HEK293 (cell line): ENCODE measurements around the gene DENND2A.

Experiments
- CTCF ChIA-PET: fragments of 350-600 bp; formaldehyde crosslinking; extraction: SDS; loops from one replicate; lab custom pipeline; 2021; ENCODE audit warnings: antibody characterized with exemption; lab: Yijun Ruan, JAX
- POLR2A ChIA-PET: fragments of 300-600 bp; formaldehyde crosslinking; extraction: SDS; loops from one replicate; lab custom pipeline; 2020; ENCODE audit warnings: antibody characterized with exemption, inconsistent platforms; lab: Yijun Ruan, JAX
- H3K27ac ChIP-seq: fragments of 200-500 bp; sonication (Bioruptor generic); 2 replicates; pipeline ENCODE4 v1.5.1; 2014; ENCODE audit warnings: low read depth, low read length, control low read depth, inconsistent platforms; ENCODE audit errors: extremely low read depth
- H3K36me3 ChIP-seq, 2 experiments: fragments of 200-500 bp in 1 of 2; sonication (Bioruptor generic) in 1 of 2; 1 replicate in 1 of 2; 2 replicates in 1 of 2; pipeline ENCODE4 v1.5.1; 2014 to 2017; ENCODE audit warnings: inconsistent platforms in 2 of 2, low read length in 2 of 2; ENCODE audit not compliant: control insufficient read depth in 2 of 2, insufficient read depth in 1 of 2
- H3K4me1 ChIP-seq: fragments of 200-500 bp; sonication (Bioruptor generic); 2 replicates; pipeline ENCODE4 v1.5.1; 2014; ENCODE audit warnings: mild to moderate bottlenecking, low read length, inconsistent platforms; ENCODE audit not compliant: control insufficient read depth, insufficient read depth
- H3K4me3 ChIP-seq: 2 replicates; pipeline ENCODE4 v1.5.1; 2011; ENCODE audit warnings: low read depth, mild to moderate bottlenecking, control low read depth, low read length, moderate library complexity
- H3K9me3 ChIP-seq: fragments of 200-500 bp; sonication (Bioruptor generic); 2 replicates; pipeline ENCODE4 v1.5.1; 2014; ENCODE audit warnings: low read depth, low read length, inconsistent platforms; ENCODE audit not compliant: control insufficient read depth, insufficient read depth
- KLF1 ChIP-seq: fragments of 450-650 bp; formaldehyde crosslinking; IDR thresholded peaks from 2 replicates; pipeline ENCODE4 v1.5.1; 2016; ENCODE audit warnings: missing biosample characterization, missing genetic modification characterization
- KLF10 ChIP-seq: fragments of 450-650 bp; IDR thresholded peaks from 2 replicates; pipeline ENCODE4 v1.5.1; 2018; ENCODE audit warnings: missing biosample characterization, mild to moderate bottlenecking, missing genetic modification characterization
- MYNN ChIP-seq: fragments of 450-650 bp; formaldehyde crosslinking; IDR thresholded peaks from 2 replicates; pipeline ENCODE4 v1.5.1; 2016; ENCODE audit warnings: missing biosample characterization, missing genetic modification characterization, borderline replicate concordance
- SALL2 ChIP-seq: fragments of 450-650 bp; formaldehyde crosslinking; IDR thresholded peaks from 2 replicates; pipeline ENCODE4 v1.5.0; 2017; ENCODE audit warnings: missing biosample characterization, mild to moderate bottlenecking, missing genetic modification characterization, borderline replicate concordance
- SCRT1 ChIP-seq: fragments of 450-650 bp; formaldehyde crosslinking; IDR thresholded peaks from 2 replicates; pipeline ENCODE4 v1.5.1; 2016; ENCODE audit warnings: missing biosample characterization, missing genetic modification characterization, borderline replicate concordance
- SP7 ChIP-seq: fragments of 450-650 bp; formaldehyde crosslinking; IDR thresholded peaks from 2 replicates; pipeline ENCODE4 v1.5.1; 2016; ENCODE audit warnings: missing biosample characterization, missing genetic modification characterization
- ZBTB8A ChIP-seq: fragments of 450-650 bp; formaldehyde crosslinking; IDR thresholded peaks from 2 replicates; pipeline ENCODE4 v1.5.1; 2016; ENCODE audit warnings: missing biosample characterization, missing genetic modification characterization
- ZFHX2 ChIP-seq: fragments of 450-650 bp; formaldehyde crosslinking; conservative IDR thresholded peaks from 2 replicates; pipeline ENCODE4 v1.5.1; 2016; ENCODE audit warnings: missing biosample characterization, missing genetic modification characterization
- ZNF133 ChIP-seq: fragments of 450-650 bp; formaldehyde crosslinking; IDR thresholded peaks from 2 replicates; pipeline ENCODE4 v1.5.1; 2016; ENCODE audit warnings: missing biosample characterization, missing genetic modification characterization
- ZNF174 ChIP-seq: fragments of 450-650 bp; formaldehyde crosslinking; IDR thresholded peaks from 2 replicates; pipeline ENCODE4 v1.5.0; 2017; ENCODE audit warnings: missing biosample characterization, mild to moderate bottlenecking, missing genetic modification characterization
- ZNF350 ChIP-seq: fragments of 450-650 bp; formaldehyde crosslinking; IDR thresholded peaks from 2 replicates; pipeline ENCODE4 v1.5.0; 2017; ENCODE audit warnings: missing biosample characterization, mild to moderate bottlenecking, missing genetic modification characterization
- ZNF670 ChIP-seq: fragments of 450-650 bp; formaldehyde crosslinking; IDR thresholded peaks from 2 replicates; pipeline ENCODE4 v1.5.1; 2016; ENCODE audit warnings: missing biosample characterization, missing genetic modification characterization, low read depth
- ZSCAN16 ChIP-seq: fragments of 450-650 bp; formaldehyde crosslinking; IDR thresholded peaks from 2 replicates; pipeline ENCODE4 v1.5.1; 2016; ENCODE audit warnings: missing biosample characterization, missing genetic modification characterization
- ZSCAN30 ChIP-seq: fragments of 450-650 bp; IDR thresholded peaks from 2 replicates; pipeline ENCODE4 v1.5.1; 2018; ENCODE audit warnings: missing biosample characterization, mild to moderate bottlenecking, missing genetic modification characterization, moderate library complexity
- TF ChIP-seq, protein P1 (sequence below): fragments of 450-650 bp; formaldehyde crosslinking; conservative IDR thresholded peaks from 2 replicates; pipeline ENCODE4 v1.5.1; 2016; ENCODE audit warnings: low read depth, missing biosample characterization, missing genetic modification characterization
- TF ChIP-seq, protein P2 (sequence below): fragments of 450-650 bp; formaldehyde crosslinking; IDR thresholded peaks from 2 replicates; pipeline ENCODE4 v1.5.1; 2016; ENCODE audit warnings: missing biosample characterization, missing genetic modification characterization
- TF ChIP-seq, protein P3 (sequence below): fragments of 450-650 bp; formaldehyde crosslinking; IDR thresholded peaks from 2 replicates; pipeline ENCODE4 v1.5.1; 2016; ENCODE audit warnings: missing biosample characterization, missing genetic modification characterization
- TF ChIP-seq, protein P4 (sequence below): fragments of 450-650 bp; formaldehyde crosslinking; IDR thresholded peaks from 2 replicates; pipeline ENCODE4 v1.5.1; 2016; ENCODE audit warnings: missing biosample characterization, missing genetic modification characterization
- TF ChIP-seq, protein P5 (sequence below): fragments of 450-650 bp; formaldehyde crosslinking; IDR thresholded peaks from 2 replicates; pipeline ENCODE4 v1.5.1; 2017; ENCODE audit warnings: missing biosample characterization, mild to moderate bottlenecking, missing genetic modification characterization, moderate library complexity
- TF ChIP-seq, protein P6 (sequence below): fragments of 450-650 bp; formaldehyde crosslinking; IDR thresholded peaks from 2 replicates; pipeline ENCODE4 v1.5.1; 2016; ENCODE audit warnings: missing biosample characterization, missing genetic modification characterization
- TF ChIP-seq, protein P7 (sequence below): fragments of 450-650 bp; formaldehyde crosslinking; IDR thresholded peaks from 2 replicates; pipeline ENCODE4 v1.5.1; 2017; ENCODE audit warnings: missing biosample characterization, missing genetic modification characterization

DENND2A gene

DNA sequence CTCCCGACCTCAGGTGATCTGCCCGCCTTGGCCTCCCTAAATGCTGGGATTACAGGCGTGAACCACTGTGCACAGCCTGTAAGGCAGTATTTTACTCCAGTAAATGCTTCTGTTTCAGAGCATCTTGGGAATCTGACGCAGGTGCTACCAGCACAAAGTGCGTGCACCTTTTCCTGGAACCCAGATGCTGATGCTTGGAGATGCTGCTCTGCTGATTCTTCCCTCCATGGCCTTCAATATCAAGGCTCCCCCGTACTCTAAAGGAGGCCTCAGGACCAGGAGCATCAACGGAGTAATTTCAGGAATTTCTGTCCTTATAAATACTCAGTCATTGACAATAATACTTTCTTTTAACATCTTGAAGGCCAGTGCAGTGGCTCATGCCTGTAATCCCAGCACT, 23.5 kb downstream of the DENND2A start (continued):
- TF ChIP-seq, protein P1, sequence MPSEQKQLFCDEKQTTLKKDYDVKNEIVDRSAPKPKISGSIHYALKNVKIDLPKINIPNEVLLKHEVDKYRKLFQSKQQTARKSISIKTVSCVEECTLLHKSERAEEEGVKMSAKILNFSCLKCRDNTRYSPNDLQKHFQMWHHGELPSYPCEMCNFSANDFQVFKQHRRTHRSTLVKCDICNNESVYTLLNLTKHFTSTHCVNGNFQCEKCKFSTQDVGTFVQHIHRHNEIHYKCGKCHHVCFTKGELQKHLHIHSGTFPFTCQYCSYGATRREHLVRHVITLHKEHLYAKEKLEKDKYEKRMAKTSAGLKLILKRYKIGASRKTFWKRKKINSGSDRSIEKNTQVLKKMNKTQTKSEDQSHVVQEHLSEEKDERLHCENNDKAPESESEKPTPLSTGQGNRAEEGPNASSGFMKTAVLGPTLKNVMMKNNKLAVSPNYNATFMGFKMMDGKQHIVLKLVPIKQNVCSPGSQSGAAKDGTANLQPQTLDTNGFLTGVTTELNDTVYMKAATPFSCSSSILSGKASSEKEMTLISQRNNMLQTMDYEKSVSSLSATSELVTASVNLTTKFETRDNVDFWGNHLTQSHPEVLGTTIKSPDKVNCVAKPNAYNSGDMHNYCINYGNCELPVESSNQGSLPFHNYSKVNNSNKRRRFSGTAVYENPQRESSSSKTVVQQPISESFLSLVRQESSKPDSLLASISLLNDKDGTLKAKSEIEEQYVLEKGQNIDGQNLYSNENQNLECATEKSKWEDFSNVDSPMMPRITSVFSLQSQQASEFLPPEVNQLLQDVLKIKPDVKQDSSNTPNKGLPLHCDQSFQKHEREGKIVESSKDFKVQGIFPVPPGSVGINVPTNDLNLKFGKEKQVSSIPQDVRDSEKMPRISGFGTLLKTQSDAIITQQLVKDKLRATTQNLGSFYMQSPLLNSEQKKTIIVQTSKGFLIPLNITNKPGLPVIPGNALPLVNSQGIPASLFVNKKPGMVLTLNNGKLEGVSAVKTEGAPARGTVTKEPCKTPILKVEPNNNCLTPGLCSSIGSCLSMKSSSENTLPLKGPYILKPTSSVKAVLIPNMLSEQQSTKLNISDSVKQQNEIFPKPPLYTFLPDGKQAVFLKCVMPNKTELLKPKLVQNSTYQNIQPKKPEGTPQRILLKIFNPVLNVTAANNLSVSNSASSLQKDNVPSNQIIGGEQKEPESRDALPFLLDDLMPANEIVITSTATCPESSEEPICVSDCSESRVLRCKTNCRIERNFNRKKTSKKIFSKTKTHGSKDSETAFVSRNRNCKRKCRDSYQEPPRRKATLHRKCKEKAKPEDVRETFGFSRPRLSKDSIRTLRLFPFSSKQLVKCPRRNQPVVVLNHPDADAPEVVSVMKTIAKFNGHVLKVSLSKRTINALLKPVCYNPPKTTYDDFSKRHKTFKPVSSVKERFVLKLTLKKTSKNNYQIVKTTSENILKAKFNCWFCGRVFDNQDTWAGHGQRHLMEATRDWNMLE (tag by site-specific recombination) = no peak
- TF ChIP-seq KLF1 (tag by site-specific recombination) = no peak
- TF ChIP-seq, protein P2, sequence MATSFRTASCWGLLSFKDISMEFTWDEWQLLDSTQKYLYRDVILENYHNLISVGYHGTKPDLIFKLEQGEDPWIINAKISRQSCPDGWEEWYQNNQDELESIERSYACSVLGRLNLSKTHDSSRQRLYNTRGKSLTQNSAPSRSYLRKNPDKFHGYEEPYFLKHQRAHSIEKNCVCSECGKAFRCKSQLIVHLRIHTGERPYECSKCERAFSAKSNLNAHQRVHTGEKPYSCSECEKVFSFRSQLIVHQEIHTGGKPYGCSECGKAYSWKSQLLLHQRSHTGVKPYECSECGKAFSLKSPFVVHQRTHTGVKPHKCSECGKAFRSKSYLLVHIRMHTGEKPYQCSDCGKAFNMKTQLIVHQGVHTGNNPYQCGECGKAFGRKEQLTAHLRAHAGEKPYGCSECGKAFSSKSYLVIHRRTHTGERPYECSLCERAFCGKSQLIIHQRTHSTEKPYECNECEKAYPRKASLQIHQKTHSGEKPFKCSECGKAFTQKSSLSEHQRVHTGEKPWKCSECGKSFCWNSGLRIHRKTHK (tag by site-specific recombination) = no peak
- TF ChIP-seq ZFHX2 = no peak
- no peak for TF ChIP-seq SCRT1 (tag by site-specific recombination)
- TF ChIP-seq, protein P3, sequence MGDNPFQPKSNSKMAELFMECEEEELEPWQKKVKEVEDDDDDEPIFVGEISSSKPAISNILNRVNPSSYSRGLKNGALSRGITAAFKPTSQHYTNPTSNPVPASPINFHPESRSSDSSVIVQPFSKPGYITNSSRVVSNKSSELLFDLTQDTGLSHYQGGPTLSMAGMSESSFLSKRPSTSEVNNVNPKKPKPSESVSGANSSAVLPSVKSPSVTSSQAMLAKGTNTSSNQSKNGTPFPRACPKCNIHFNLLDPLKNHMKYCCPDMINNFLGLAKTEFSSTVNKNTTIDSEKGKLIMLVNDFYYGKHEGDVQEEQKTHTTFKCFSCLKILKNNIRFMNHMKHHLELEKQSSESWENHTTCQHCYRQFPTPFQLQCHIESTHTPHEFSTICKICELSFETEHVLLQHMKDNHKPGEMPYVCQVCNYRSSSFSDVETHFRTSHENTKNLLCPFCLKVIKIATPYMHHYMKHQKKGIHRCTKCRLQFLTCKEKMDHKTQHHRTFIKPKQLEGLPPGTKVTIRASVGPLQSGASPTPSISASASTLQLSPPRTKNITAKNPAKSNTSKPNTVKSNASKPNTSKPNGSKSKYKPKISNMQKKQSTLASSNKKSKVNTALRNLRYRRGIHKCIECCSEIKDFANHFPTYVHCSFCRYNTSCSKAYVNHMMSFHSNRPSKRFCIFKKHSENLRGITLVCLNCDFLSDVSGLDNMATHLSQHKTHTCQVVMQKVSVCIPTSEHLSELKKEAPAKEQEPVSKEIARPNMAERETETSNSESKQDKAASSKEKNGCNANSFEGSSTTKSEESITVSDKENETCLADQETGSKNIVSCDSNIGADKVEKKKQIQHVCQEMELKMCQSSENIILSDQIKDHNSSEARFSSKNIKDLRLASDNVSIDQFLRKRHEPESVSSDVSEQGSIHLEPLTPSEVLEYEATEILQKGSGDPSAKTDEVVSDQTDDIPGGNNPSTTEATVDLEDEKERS (tag by site-specific recombination) = no peak

DNA sequence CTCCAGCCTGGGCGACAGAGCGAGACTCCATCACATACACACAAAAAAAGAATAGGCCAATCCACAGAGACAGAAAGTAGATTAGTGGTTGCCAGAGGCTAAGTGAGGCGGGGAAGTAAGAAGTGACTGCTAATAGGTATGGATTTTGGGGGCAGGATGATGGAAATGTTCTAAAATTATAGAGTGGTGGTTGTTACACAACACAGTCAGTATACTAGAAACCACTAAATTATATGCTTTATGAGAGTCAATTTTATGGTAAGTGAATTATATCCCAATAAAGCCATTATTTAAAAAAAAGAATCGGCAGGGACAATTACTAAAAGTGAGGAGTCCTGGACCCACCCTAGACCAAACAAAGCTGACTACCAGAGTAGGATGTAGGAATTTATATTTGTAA, 24.3 kb downstream of the DENND2A start:
- CTCF ChIA-PET = interaction anchor here (0.6 kb wide), 1 partner anchor 143 kb away, joined by 3 read pairs; no protein-coding TSS in a partner anchor

DNA sequence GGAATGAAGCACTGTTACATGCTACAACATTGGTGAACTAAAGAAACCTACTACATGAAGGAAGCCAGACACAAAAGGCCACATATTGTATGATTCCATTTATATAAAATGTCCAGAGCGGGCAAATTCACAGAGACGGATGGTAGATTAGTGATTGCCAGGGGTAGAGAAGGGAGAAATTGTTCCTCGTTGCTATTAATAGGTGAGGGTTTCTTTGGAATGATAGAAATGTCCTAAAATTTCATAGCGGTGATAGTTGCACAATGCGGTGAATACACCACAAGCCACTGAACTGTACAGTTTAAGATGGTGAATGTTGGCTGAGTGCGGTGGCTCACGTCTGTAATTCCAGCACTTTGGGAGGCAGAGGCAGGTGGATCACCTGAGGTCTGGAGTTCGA, 29.0 kb downstream of the DENND2A start:
- CTCF ChIA-PET = no interaction called here
- Histone ChIP-seq H3K9me3 (no peaks in the 10 kb centered on the region), H3K36me3 (no peaks in the 10 kb centered on the region), H3K4me3 (no peak overlapping the region), H3K4me1 (no peaks in the 10 kb centered on the region), H3K27ac (no peak overlapping the region)
- POLR2A ChIA-PET = no interaction called here
- TF ChIP-seq ZNF350 (no peak), ZBTB8A (tag by site-specific recombination) (no peak), ZNF174 (tag by site-specific recombination) (no peak), ZSCAN16 (tag by site-specific recombination) (no peak), ZNF670 (tag by site-specific recombination) (no peak), ZNF133 (tag by site-specific recombination) (no peak)
- TF ChIP-seq, protein P4, sequence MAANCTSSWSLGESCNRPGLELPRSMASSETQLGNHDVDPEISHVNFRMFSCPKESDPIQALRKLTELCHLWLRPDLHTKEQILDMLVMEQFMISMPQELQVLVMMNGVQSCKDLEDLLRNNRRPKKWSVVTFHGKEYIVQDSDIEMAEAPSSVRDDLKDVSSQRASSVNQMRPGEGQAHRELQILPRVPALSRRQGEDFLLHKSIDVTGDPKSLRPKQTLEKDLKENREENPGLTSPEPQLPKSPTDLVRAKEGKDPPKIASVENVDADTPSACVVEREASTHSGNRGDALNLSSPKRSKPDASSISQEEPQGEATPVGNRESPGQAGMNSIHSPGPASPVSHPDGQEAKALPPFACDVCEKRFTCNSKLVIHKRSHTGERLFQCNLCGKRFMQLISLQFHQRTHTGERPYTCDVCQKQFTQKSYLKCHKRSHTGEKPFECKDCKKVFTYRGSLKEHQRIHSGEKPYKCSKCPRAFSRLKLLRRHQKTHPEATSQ (tag by site-specific recombination) = no peak
- TF ChIP-seq, protein P5, sequence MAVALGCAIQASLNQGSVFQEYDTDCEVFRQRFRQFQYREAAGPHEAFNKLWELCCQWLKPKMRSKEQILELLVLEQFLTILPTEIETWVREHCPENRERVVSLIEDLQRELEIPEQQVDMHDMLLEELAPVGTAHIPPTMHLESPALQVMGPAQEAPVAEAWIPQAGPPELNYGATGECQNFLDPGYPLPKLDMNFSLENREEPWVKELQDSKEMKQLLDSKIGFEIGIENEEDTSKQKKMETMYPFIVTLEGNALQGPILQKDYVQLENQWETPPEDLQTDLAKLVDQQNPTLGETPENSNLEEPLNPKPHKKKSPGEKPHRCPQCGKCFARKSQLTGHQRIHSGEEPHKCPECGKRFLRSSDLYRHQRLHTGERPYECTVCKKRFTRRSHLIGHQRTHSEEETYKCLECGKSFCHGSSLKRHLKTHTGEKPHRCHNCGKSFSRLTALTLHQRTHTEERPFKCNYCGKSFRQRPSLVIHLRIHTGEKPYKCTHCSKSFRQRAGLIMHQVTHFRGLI (tag by site-specific recombination) = no peak
- TF ChIP-seq, protein P6, sequence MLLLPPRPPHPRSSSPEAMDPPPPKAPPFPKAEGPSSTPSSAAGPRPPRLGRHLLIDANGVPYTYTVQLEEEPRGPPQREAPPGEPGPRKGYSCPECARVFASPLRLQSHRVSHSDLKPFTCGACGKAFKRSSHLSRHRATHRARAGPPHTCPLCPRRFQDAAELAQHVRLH = no peak
- TF ChIP-seq, protein P7, sequence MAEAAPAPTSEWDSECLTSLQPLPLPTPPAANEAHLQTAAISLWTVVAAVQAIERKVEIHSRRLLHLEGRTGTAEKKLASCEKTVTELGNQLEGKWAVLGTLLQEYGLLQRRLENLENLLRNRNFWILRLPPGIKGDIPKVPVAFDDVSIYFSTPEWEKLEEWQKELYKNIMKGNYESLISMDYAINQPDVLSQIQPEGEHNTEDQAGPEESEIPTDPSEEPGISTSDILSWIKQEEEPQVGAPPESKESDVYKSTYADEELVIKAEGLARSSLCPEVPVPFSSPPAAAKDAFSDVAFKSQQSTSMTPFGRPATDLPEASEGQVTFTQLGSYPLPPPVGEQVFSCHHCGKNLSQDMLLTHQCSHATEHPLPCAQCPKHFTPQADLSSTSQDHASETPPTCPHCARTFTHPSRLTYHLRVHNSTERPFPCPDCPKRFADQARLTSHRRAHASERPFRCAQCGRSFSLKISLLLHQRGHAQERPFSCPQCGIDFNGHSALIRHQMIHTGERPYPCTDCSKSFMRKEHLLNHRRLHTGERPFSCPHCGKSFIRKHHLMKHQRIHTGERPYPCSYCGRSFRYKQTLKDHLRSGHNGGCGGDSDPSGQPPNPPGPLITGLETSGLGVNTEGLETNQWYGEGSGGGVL = no peak

More for the DNA sequence above, 24.3 kb downstream of the DENND2A start:
- Histone ChIP-seq H3K4me1 (no peaks in the 10 kb centered on the region), H3K27ac (no peak overlapping the region), H3K9me3 (no peaks in the 10 kb centered on the region), H3K36me3 (no peaks in the 10 kb centered on the region), H3K4me3 (no peak overlapping the region)
- TF ChIP-seq KLF10 (no peak), SALL2 (tag by site-specific recombination) (no peak), SP7 (peak; percentile 94), ZSCAN30 (no peak), MYNN (tag by site-specific recombination) (no peak)
- POLR2A ChIA-PET = no interaction called here
